Smooth muscle cell (in vitro differentiated cells): Measurements from ENCODE around the gene ATP6V1E1. TPM values are rescaled to one million over a fixed set of nuclear protein-coding genes. Genes with fewer than 3 reads are reported as not detected.

ENCODE experiments used
- DNase-seq: peaks from one replicate; lab custom pipeline; 2025; ENCODE audit not compliant: unreplicated experiment; lab: John Stamatoyannopoulos, UW
- H2AFZ ChIP-seq: fragments of 200-600 bp; sonication (generic); 2 replicates; pipeline ENCODE4 v1.6.0; 2016; ENCODE audit warnings: antibody characterized with exemption, low read depth, mild to moderate bottlenecking
- H3F3A ChIP-seq: fragments of 200-600 bp; sonication (generic); 2 replicates; pipeline ENCODE4 v1.6.0; 2017; ENCODE audit warnings: antibody characterized with exemption, low read depth
- H3K27ac ChIP-seq: fragments of 200-600 bp; sonication (generic); 2 replicates; pipeline ENCODE4 v1.5.1; 2016; ENCODE audit warnings: low read depth, mild to moderate bottlenecking
- H3K27me3 ChIP-seq: fragments of 200-600 bp; sonication (generic); 2 replicates; pipeline ENCODE4 v1.6.1; 2016; ENCODE audit warnings: low read depth, mild to moderate bottlenecking
- H3K36me3 ChIP-seq: fragments of 200-600 bp; sonication (generic); 2 replicates; pipeline ENCODE4 v1.5.1; 2016; ENCODE audit warnings: low read depth
- H3K4me1 ChIP-seq: fragments of 200-600 bp; sonication (generic); 2 replicates; pipeline ENCODE4 v1.5.1; 2016; ENCODE audit warnings: low read depth
- H3K4me2 ChIP-seq: fragments of 200-600 bp; sonication (generic); 2 replicates; pipeline ENCODE4 v1.6.0; 2016; ENCODE audit warnings: mild to moderate bottlenecking
- H3K4me3 ChIP-seq: fragments of 200-600 bp; sonication (generic); 2 replicates; pipeline ENCODE4 v1.5.1; 2016; ENCODE audit warnings: mild to moderate bottlenecking
- H3K79me2 ChIP-seq: fragments of 200-600 bp; sonication (generic); 2 replicates; pipeline ENCODE4 v1.6.0; 2016; ENCODE audit warnings: low read depth, mild to moderate bottlenecking
- H3K9ac ChIP-seq: fragments of 200-600 bp; sonication (generic); 2 replicates; pipeline ENCODE4 v1.6.0; 2016; ENCODE audit warnings: low read depth
- H3K9me3 ChIP-seq: fragments of 200-600 bp; sonication (generic); replicated peaks from 2 replicates; pipeline ENCODE4 v1.5.1; 2016; ENCODE audit warnings: low read depth
- H4K20me1 ChIP-seq: fragments of 200-600 bp; sonication (generic); 2 replicates; pipeline ENCODE4 v1.6.0; 2016; ENCODE audit warnings: low read depth
- WGBS: methylation state at CpG from one replicate; pipeline ENCODE4 v1.1.7; 2016; ENCODE audit warnings: low lambda C conversion rate; 5-methylcytosine and 5-hydroxymethylcytosine counted together
- polyA plus RNA-seq: library from polyadenylated mRNA; unstranded; fragments of >200 nt; fragmentation: Nextera tagmentation; extraction: Ambion mirVana; gene quantifications from 2 replicates; pipeline ENCODE4 v1.2.1, GENCODE V29; 2016
- total RNA-seq: library from RNA; depleted of rRNA; stranded (reverse); fragments of >200 nt; gene quantifications from 2 replicates; pipeline ENCODE4 v1.2.3, GENCODE V29; 2014
- TF ChIP-seq, protein P1 (sequence below): fragments of 200-600 bp; sonication (generic); IDR thresholded peaks from 2 replicates; pipeline ENCODE4 v1.5.1; 2017; ENCODE audit warnings: borderline replicate concordance, mild to moderate bottlenecking, antibody characterized with exemption; ENCODE audit not compliant: insufficient read depth, poor library complexity, severe bottlenecking

The ATP6V1E1 gene
- total and polyA plus RNA-seq, 2 experiments from 2014 or later, result 85.7 to 117 TPM

GRCh38 chr22:17549183-17549582, 79.4 kb downstream of the ATP6V1E1 start:
- no peaks in the 10 kb centered on the region for H3K27me3 ChIP-seq
- H2AFZ ChIP-seq, result no peak overlapping the region
- no peak overlapping the region for H3K27ac ChIP-seq
- 95% methylated on average over 10 of the region's 10 CpGs for WGBS
- no peak overlapping the region for H3K9ac ChIP-seq
- H3K4me3 ChIP-seq, result no peak overlapping the region
- TF ChIP-seq, protein P1, sequence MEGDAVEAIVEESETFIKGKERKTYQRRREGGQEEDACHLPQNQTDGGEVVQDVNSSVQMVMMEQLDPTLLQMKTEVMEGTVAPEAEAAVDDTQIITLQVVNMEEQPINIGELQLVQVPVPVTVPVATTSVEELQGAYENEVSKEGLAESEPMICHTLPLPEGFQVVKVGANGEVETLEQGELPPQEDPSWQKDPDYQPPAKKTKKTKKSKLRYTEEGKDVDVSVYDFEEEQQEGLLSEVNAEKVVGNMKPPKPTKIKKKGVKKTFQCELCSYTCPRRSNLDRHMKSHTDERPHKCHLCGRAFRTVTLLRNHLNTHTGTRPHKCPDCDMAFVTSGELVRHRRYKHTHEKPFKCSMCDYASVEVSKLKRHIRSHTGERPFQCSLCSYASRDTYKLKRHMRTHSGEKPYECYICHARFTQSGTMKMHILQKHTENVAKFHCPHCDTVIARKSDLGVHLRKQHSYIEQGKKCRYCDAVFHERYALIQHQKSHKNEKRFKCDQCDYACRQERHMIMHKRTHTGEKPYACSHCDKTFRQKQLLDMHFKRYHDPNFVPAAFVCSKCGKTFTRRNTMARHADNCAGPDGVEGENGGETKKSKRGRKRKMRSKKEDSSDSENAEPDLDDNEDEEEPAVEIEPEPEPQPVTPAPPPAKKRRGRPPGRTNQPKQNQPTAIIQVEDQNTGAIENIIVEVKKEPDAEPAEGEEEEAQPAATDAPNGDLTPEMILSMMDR, result no peak
- no peaks in the 10 kb centered on the region for H4K20me1 ChIP-seq
- H3K9me3 ChIP-seq, result no peaks in the 10 kb centered on the region
- no peaks in the 10 kb centered on the region for H3F3A ChIP-seq
- no peak overlapping the region for H3K4me2 ChIP-seq
- H3K36me3 ChIP-seq, result no peaks in the 10 kb centered on the region
- no peaks in the 10 kb centered on the region for H3K4me1 ChIP-seq
- H3K79me2 ChIP-seq, result no peaks in the 10 kb centered on the region
- DNase-seq, result no peak

GRCh38 chr22:17548756-17549035, 79.9 kb downstream of the ATP6V1E1 start:
- no peak overlapping the region for H3K4me2 ChIP-seq

DNA sequence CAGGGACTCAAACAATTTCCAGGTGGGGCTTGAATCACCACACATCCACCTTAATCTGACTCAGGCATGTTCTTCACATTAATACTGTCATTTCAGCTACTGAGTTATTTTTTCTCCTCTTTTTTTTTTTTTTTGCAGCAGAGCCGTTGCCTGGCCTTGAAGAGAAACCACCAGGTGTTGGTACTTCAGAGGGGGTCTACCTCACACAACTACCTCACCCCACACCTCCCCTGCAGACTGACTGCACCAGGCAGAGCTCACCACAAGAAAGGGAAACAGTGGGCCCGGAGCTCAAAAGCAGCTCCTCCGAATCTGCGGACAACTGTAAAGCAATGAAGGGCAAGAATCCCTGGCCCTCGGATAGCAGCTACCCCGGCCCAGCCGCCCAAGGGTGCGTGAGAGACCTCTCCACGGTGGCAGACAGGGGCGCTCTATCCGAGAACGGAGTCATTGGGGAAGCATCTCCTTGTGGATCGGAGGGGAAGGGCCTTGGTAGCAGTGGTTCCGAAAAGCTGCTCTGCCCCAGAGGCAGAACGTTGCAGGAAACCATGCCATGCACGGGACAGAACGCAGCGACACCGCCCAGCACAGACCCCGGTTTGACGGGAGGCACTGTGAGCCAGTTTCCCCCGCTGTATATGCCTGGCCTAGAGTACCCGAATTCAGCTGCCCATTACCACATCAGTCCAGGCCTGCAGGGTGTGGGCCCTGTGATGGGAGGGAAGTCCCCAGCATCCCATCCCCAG, 80.4 kb downstream of the ATP6V1E1 start:
- H2AFZ ChIP-seq, result no peak overlapping the region
- H3K79me2 ChIP-seq, result no peaks in the 10 kb centered on the region
- H3K27ac ChIP-seq, result no peak overlapping the region
- H3K9me3 ChIP-seq, result no peaks in the 10 kb centered on the region
- no peak overlapping the region for H3K9ac ChIP-seq
- H3K4me1 ChIP-seq, result no peaks in the 10 kb centered on the region
- no peaks in the 10 kb centered on the region for H3K27me3 ChIP-seq
- no peak overlapping the region for H3K4me3 ChIP-seq
- H4K20me1 ChIP-seq, result no peaks in the 10 kb centered on the region
- 98% methylated on average over 23 of the region's 23 CpGs for WGBS
- no peaks in the 10 kb centered on the region for H3F3A ChIP-seq
- H3K36me3 ChIP-seq, result no peaks in the 10 kb centered on the region
- H3K4me2 ChIP-seq, result no peak overlapping the region
- no peak for DNase-seq
- TF ChIP-seq, protein P1, result no peak

More at GRCh38 chr22:17548756-17549035, 79.9 kb downstream of the ATP6V1E1 start:
- no peak overlapping the region for H2AFZ ChIP-seq
- no peaks in the 10 kb centered on the region for H3K4me1 ChIP-seq
- H3K79me2 ChIP-seq, result no peaks in the 10 kb centered on the region
- no peaks in the 10 kb centered on the region for H3F3A ChIP-seq
- TF ChIP-seq, protein P1, result no peak
- DNase-seq, result no peak
- H4K20me1 ChIP-seq, result no peaks in the 10 kb centered on the region
- H3K27ac ChIP-seq, result no peak overlapping the region
- no peak overlapping the region for H3K4me3 ChIP-seq
- H3K9me3 ChIP-seq, result no peaks in the 10 kb centered on the region
- H3K27me3 ChIP-seq, result no peaks in the 10 kb centered on the region
- H3K9ac ChIP-seq, result no peak overlapping the region
- 100% methylated on average over 5 of the region's 5 CpGs for WGBS
- no peaks in the 10 kb centered on the region for H3K36me3 ChIP-seq

DNA sequence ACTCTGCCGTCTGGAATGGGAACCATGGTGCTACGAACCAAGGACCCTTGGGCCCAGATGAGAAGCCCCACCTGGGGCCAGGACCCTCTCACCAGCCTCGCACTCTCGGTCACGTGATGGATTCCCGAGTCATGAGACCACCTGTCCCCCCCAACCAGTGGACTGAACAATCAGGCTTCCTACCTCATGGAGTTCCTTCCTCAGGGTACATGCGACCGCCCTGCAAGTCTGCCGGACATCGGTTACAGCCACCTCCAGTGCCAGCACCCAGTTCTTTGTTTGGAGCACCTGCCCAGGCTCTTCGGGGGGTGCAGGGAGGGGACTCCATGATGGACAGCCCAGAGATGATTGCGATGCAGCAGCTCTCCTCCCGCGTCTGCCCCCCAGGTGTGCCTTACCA, 86.1 kb downstream of the ATP6V1E1 start:
- TF ChIP-seq, protein P1, result no peak
- Histone ChIP-seq H3K36me3 (no peaks in the 10 kb centered on the region), H3K9me3 (no peaks in the 10 kb centered on the region), H3K4me2 (no peak overlapping the region), H3K79me2 (no peaks in the 10 kb centered on the region), H3K9ac (no peak overlapping the region), H3K4me1 (no peaks in the 10 kb centered on the region), H3F3A (no peaks in the 10 kb centered on the region), H3K27me3 (no peaks in the 10 kb centered on the region), H2AFZ (no peak overlapping the region), H4K20me1 (no peaks in the 10 kb centered on the region), H3K27ac (no peak overlapping the region), H3K4me3 (no peak overlapping the region)
- WGBS, result 98% methylated on average over 14 of the region's 14 CpGs
- DNase-seq, result no peak
